Right kidney (tissue), 1 donor: ENCODE results near the gene RAD51B.
A peak's percentile ranks its signal among the peaks of the same experiment; 100 is the strongest.

ENCODE experiments used
- DNase-seq: peaks from one replicate; pipeline ENCODE4 v3.0.0-alpha.2; 2016

Gene RAD51B

DNA sequence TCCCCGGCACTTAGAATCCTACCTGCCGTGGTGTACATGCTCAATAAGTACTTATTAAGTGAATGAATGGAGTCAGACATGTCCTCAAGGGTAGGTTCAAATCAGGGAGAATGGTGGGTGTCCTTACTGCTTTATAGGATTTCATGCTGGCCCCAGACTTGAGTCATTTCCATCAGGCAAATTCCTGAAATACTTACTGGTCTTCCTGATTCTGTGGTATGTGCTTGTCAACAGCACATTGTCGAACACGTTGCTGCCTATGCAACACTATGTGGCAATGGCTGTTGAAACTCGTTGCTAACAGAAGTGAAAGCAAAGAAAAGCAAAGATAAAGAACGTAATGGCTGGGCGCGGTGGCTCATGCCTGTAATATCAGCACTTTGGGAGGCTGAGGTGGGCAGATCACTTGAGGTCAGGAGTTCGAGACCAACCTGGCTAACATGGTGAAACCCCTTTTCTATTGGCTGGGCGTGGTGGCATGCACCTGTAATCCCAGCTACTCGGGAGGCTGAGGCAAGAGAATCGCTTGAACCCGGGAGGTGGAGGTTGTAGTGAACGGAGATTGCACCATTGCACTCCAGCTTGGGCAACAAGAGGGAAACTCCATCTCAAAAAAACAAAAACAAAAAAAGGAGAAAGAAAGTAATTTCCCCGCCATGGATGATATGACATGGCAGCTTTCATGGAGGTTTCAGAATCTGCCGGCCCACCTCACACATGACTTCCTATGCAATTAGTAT lies 758.4 kb downstream of the RAD51B start:
- DNase-seq = no peak

DNA sequence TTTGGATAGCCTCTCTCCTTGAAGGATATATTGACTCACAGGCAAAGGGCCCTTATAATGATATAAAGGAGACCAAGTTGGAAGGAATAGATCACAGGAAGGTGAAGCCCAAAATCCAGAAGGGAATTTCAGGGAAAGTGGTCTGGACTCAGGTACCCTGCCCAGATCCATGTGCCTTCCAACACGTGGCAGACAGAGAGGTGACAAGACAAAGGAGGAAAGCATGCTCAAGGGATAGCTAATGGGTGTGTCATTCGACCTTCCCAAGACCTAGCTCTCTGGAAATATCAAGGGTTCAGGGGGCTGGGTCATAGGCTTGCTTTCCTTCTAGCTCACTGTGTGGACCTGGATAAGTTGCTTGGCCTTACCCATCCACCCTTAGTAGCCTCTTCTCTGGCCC lies 759.0 kb downstream of the RAD51B start:
- DNase-seq = no peak

DNA sequence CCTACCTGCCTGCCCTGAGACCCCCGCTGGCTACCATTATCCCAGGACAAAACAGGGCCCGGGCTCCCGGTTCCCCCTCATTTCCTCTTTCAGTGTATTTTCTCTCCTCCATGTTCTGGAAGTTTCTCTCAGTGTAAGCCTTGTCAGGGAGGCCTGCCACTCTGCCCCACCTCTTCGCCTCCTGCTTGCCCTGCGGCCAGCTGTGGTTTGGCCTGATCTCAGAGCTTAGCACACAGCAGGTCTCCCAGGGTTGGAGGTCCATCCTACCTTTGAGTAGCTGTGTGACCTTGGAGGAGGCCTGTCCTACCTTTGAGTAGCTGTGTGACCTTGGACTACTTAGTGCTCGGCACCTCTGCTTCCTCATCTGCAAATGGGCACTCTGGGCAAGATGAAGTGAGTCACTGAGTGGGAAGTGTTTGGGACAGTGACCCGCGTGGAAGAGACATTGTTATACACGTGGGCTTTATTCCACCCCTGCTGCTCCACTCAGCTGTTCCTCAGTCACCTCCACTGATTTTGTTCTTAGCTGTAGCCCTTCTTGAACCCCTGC lies 760.6 kb downstream of the RAD51B start:
- DNase-seq = no peak

DNA sequence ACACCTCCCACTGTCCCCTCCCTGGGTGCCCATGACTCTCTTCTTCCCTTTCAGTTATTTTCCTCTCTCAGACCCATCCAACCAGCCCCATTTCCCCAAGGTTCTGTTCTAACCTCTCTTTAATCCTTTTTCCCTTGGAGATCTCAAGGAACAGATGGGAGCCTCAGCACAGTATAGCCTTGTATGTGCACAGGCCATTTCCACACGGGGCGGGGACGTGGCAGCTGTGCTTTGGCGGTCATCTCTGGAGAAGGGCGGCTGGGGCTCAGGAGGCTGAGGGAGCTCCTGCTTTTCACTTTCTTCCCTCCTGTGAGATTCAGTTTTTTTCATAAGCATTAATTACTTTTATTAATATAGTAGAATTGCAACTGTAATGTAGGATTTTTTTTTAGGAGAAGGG lies 761.1 kb downstream of the RAD51B start:
- DNase-seq = no peak

DNA sequence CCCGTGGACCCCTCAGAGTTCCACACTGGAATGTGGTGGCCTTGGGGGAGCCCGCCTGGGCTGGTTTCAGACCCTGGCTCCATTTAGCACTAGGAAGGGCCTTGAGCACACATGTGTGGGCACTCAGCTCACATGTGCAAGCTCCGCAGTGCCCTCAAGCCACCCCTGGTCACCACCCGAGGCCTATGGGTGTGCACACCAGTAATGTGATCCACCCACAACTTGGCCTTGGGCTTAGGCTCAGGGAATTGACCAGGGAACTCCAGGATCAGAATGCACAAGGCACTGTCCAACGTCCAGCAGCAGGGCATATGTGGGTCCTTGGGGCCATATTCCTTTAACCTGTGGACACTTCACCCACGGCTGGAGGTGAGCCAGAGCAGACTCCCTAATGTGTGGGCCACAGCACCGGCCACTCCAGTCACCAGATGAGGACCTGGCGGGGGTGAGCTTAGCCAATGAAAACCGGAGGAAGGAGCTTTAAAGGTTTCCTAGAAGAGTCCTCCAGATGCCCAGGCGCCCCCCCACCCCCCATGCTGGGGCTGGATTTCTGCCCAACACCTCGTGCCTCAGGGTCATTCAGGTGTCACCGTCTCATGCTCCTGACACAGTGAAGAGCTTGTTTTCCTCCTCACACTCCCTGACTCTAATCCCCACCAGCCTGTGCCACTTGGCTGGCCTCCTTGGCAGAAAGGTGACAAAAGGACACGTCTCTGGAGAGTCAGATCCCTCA lies 764.1 kb downstream of the RAD51B start:
- no peak for DNase-seq

DNA sequence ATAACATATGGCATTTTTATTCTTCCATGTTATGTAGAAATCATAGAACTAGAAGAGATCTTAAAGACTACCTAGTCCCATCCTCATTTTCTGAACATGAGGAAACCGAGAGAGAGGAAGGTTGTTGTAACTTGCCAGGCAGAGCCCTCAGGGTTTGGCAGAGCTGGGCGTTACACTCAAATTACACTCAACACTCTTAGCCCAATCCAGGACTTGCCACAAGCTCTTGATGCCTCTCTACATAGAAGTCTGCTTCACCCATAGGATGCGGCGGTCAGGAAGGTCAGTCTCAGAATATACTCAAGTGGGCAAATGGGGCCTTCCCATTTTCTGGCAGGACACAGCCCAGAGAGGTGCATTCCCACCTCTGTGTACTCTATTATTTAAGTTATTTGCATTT lies 765.2 kb downstream of the RAD51B start:
- DNase-seq = no peak

DNA sequence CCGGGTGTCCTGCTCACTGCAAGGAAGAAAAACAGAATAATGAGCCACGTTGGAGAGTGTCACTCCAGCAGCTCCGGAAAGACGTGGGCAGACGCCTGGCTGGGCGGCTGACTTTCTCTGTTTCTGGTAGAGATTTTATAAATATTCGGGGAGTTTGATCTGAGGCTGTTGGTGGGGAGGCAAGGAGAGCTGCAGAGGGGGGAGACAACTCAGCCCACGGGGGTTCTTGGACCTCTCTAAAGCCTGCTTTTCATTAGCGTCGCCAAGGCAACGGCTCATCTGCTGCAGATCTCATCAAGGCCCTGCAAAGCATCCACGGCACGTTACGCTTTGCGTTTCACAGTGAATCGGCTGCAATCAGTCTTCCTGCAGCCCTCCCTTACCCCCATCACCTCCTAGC lies 766.1 kb downstream of the RAD51B start:
- no peak for DNase-seq

DNA sequence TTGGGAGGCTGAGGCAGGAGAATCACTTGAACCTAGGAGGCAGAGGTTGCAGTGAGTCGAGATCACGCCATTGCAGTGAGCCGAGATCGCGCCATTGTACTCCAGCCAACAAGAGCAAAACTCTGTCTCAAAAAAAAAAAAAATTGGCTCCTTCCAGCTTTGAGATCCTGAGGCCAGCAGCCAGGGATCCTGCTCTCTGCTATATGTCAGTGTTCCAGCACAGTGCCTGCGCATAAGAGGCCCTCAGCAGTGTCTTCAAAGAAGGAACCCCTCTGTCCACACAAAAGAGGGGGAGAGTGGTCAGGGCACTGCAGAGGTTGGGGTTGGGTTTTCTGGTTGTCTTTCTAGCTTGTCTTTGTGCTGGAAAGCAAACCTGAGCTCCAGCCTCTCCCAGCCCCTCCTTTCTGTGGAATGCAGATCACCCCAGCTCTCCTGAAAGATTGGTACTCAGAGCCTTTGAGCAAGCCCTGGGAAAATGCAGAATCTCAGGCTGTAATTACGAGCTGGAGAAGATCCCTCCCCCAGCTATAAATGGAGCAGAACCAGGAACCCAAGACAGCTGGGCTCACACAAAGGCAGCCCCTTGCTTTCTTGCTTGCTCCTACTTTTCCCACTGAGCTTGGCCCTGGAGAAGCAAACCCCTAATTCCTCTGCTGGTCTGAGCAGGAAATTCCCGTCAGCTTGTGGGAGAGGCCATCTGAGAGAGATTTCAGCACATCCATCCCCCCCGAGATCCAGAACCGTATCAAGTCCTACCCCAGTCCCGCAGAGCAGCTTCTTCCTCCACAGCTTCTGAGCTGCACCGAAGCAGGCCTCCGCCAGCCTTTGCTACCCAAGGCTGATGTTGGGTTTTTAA lies 767.5 kb downstream of the RAD51B start:
- no peak for DNase-seq

DNA sequence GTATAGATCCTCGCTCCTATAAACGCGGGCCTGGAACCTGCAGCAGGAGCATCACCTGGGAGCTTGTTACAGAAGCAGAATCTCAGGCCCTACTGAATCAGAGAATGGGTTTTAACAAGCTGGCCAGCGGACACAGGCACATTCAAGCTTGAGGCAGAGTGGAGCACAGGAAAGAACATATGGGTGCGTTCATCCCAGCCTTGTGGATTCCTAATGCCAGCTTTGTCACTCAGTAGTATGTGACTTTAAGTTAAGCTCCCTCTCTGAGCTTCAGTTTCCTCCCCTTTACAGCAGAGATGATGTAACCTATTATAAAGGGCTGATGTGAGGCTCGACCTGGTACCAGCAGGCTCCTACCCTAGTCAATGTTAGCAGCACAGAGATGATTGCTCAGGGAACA lies 768.4 kb downstream of the RAD51B start:
- DNase-seq = no peak

DNA sequence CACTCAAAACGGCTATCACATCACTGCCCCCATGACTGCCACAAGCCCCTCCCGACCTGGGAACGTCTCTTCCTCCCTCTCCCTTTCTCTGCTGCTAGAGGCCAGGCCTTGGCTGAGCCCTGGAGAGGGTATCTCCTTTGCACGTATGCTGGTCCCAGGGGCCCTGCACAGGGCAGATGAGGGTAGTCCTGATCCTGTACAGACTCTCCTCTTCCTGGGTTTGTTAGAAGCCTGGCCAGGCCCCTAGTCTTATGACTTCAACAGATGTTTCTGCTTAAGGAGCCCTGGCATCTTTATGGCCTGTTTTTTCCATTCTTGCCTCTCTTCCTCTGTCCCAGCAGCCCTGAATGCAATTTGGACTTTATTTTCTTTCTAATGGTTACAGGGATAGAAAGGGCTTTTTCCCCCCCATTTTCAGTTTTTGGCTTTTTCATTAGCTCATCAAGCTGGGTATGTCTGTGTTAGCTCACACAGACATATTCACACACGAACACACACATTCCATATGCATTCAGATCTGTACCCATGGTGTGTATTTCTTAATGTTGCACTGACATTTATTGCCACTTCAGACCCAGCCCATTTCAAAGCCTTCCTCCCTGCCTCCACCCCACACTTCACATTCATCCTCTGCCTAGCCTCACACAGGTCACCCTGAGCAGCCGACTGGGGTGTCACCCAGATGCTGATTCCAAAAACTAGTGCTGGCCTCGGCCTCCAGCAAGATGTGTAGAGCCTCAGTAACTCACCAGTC lies 770.0 kb downstream of the RAD51B start:
- peak; percentile 76 for DNase-seq

DNA sequence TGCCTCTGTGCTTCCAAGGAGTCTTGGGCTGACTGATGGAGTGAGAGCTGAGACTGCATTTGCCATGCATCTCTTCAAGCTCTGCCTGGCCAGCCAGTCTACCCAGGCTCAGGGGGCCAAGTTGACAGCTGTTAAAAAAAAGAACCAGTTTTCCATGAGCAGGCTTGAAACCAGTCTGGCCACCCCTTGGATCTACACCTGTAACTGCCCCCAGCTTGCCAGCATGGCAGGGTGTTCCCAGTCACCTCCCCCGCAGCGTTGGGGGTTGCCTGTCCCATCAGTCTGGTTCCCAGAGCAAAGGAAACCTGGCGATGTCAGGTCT lies 770.6 kb downstream of the RAD51B start:
- DNase-seq = no peak

DNA sequence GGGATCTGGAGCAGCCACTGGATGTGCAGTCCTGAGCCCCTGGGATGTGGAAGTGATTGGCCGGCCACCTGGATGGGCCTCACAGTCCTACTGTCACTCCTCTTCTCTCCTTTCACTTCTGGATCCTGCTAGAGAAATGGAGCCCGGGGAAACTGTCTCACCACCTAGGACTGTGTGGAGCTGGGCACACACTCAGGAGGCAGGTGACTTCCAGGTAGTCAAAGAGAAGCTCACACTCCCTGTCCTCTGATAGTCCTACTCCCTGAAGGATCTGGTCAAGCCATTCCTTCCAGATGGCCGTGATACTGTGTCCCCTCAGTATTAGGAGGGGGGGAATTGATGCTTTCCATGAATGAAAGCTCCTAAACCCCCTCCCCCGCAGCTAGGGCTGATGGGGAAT lies 772.2 kb downstream of the RAD51B start:
- DNase-seq = no peak

DNA sequence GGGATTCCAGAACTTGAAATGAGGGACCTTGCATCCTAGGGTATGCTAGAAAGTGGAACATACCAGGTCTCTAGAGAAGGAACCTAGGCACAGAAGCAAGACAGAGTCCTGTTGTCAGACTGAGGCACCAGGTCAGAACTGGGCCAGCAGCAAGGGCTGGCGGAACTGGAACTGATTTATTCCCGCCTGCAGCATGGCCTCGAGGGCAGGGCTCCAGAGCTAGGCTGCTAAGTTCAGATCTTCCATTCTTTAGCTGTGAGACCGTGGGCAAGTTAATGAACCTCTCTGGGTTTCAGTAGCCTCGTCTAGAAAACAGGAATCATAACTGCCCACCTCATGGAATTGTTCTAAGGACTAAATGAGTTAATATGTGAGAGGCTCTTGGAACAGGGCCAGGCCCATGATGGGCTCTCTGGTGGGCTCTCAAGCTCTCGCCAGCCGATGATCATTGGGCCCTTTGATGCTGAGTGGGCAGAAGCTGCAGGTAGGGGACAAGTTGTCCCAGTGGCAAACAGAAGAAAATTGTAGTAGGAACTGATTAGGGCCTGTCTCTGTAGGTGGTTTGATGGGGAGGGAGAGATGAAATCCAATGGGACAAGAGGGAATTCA lies 773.5 kb downstream of the RAD51B start:
- DNase-seq = no peak

DNA sequence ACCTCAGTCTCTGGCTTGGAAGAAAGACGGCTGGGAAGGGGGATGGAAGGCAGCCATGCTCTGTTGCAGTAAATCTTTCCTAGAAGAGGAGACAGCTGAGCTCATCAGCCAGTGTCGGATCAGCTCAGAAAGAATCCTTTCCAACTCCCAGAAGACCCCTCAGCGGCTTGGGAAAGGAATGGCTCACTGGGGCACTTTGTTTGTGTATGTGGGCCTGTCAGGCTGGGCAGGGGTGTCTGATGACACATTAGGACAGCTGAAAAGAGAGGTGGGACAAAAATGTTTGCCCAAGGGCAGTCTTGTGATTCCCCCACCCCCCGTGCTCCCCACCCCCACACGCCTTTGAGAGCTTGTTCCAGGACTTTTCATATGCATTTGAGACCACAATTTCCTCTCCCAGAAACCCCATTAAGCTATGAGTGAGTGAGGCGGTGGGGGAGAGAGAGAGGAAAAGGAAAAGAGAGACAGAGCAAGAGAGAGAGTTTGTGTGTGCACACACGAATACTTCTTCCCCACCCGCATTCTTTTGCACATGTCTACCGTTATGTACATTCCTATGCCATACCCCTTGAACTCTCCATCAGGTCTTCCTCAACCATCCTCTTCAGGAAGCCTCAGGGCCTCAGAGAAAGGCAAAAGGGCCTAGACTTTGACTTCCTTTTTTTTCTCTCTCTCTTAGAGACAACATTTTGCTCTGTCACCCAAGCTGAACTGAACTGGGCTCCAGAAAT lies 774.4 kb downstream of the RAD51B start:
- DNase-seq = no peak

DNA sequence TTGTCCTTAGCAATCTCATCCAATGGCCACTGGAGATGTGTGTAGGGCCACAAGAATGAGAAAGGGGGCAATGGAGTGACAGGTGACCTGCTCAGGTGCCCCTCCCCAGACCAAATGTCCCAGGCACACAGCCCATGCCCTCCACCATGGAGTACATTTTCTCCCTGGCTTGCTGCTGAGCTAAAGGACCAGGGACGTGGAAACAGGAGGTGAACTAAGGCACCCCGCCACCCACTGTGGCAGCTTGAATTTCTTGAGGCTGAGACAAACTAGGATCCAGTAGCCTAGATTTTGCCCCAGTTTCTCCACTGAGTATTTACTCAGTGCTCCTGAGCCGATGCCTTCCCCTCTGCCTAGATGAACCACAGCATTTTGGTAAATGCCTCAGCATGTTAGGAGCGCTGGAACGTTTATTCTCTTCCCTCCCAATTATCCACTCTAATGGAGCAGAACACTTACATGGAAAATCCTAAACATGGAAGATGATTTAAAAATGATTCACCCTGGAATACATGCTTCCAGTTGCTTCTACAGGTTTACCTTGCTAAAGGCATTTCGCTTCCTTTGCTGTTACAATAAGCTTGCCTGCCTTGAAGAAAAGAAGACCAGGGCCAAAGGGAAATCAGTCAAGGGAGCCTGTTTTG lies 775.3 kb downstream of the RAD51B start:
- DNase-seq = no peak

DNA sequence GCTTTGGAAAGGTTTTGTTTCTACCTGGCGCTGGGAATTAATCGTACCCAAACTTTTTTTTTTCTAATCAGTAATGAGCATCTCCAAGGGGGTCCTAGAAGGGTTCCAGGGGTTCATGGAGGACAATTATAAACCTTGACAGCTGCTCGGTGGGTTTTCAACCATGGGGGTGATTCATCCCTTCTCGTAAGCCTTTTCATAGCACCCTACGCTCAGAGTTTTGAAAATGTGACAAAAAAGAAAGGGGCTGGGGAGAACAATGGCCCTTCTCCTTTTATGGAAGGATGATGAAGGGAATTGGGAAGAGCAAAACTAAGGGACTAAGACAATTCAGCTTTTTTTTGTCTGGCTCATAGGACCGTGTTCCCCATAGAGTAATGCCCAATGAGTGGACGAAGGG lies 776.6 kb downstream of the RAD51B start:
- no peak for DNase-seq

DNA sequence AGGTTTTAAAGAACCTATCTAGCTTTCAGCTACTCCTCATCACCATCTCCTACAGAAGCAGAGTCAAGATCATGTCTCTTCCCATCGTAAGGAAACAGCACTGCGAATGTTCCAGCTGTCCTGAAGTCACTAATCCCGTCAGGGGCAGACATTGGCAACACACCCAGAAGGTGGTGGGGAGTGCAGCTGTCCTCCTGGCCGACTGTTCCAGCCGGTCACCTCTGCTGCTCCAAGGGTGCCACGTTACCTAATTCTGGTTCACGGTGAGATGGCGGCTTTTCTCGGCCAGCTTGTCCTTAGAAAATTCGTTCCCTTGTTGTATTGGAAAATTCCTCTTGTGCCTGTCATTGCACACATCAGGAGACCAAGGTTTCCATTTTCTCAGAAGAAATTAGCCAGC lies 777.1 kb downstream of the RAD51B start:
- no peak for DNase-seq

DNA sequence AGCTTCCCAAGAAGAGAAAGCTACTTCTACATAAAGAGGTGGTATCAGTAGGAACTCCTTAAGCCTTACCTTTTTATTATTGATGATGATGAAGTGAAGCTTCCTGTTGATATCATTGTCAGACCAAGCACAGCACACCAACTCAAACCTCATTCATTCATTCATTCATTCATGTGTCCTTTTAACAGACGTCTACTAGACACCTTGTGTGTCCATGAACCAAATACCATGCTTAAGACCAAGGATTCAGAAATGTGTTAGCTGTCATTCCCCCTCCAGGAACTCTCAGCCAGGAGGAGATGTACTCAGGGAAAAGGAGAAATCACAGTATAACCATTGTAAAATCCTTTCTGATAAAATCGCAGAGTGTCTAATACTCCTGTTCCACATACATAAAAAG lies 778.5 kb downstream of the RAD51B start:
- DNase-seq = no peak

DNA sequence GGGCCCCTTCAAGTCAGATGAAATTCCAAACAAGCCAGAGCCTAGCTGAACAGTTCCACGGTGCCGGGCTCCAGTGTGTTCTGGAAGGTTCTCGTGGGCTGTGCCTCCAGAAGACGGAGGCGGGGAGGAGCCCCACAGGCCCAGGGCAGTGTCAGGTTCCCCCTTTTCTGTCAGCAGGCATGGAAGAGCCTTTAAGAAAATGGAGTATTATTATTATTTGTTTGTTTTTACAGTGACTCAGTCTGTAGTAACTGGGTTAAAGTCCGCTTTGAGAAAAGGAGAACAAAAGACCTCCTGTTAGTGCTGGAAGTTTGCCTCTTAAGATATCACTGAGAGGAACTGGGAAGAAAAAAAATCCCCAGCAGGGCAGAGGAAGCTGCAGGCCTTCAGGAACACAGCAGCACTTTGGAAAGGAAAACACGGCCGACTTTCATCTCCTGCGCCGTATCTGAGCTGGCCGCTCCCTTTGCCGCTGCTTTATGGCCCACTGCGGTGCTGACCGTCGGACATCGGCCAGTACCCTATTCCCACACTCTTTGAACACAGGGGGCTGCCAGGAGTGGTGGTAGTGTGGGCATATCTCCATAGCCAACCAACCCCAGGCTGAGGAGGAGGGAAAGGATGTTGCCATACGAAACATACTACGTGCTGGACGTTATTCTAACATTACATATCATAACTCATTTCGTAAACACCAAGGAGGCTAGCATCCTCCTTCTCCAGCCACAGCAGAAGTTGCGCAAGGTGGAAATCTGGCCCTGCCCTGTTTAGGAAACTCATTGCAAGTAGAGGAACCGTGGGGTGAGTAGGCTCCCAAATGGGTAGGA lies 779.3 kb downstream of the RAD51B start:
- no peak for DNase-seq
